Endothelial cell of umbilical vein (primary cell): ENCODE data around the gene RNPEPL1. TPM values are rescaled to one million over a fixed set of nuclear protein-coding genes. Genes with fewer than 3 reads are reported as not detected.

Source experiments
- BruUV-seq: library from RNA; stranded (reverse); fragments of 400-500 nt; replicated peaks from 2 replicates; lab custom pipeline; 2021; lab: Mats Ljungman, UMichigan
- CTCF ChIA-PET: fragments of 300-600, 350-600 bp; sonication (Branson Sonifier 250); formaldehyde crosslinking; loops from one replicate; lab custom pipeline; 2021; ENCODE audit warnings: antibody characterized with exemption, inconsistent platforms; lab: Charles Lee
- POLR2A ChIA-PET: fragments of 300-600, 350-600 bp; sonication (Branson Sonifier 250); formaldehyde crosslinking; loops from one replicate; lab custom pipeline; 2021; ENCODE audit warnings: antibody characterized with exemption, inconsistent platforms; lab: Charles Lee
- DNase-seq: peaks from one replicate; pipeline ENCODE4 v3.0.0-alpha.2; 2011; ENCODE audit warnings: low read depth, low spot score
- FAIRE-seq: peaks from 2 replicates; lab custom pipeline; 2011; peaks lifted over from hg19 to GRCh38; lab: Jason Lieb, UNC
- H2AFZ ChIP-seq: 2 replicates; pipeline ENCODE4 v1.6.0; 2012; ENCODE audit warnings: low read depth, low read length, control low read depth, inconsistent platforms
- H3K27ac ChIP-seq: 2 replicates; pipeline ENCODE4 v1.5.1; 2011; ENCODE audit warnings: low read depth, mild to moderate bottlenecking, control low read depth, low read length, moderate library complexity; ENCODE audit not compliant: insufficient read depth
- H3K27me3 ChIP-seq, 2 experiments: 2 replicates each; pipeline versions ENCODE4 v1.6.0 to v1.6.1; 2011; ENCODE audit warnings: low read length in 2 of 2, mixed read lengths in 1 of 2; ENCODE audit not compliant: control insufficient read depth in 2 of 2, insufficient read depth in 2 of 2
- H3K36me3 ChIP-seq, 2 experiments: 2 replicates in 1 of 2; 3 replicates in 1 of 2; pipeline ENCODE4 v1.5.1; 2011; ENCODE audit warnings: low read length in 2 of 2, mild to moderate bottlenecking in 1 of 2, moderate library complexity in 1 of 2; ENCODE audit not compliant: control insufficient read depth in 2 of 2, insufficient read depth in 2 of 2; ENCODE audit errors: extremely low read depth in 1 of 2
- H3K4me1 ChIP-seq: 3 replicates; pipeline ENCODE4 v1.5.1; 2011; ENCODE audit warnings: mild to moderate bottlenecking, low read length; ENCODE audit not compliant: control insufficient read depth, insufficient read depth; ENCODE audit errors: extremely low read depth
- H3K4me2 ChIP-seq: 2 replicates; pipeline ENCODE4 v1.6.1; 2011; ENCODE audit warnings: low read length, control low read depth, mixed read lengths; ENCODE audit not compliant: insufficient read depth
- H3K4me3 ChIP-seq, 3 experiments: fragments of 200-600 bp in 1 of 3; sonication (generic), shearing (Covaris generic) in 1 of 3; replicated peaks in 1 of 3; 2 replicates each; pipeline ENCODE4 v1.5.1; 2011 to 2016; ENCODE audit warnings: control low read depth in 3 of 3, low read length in 3 of 3, mild to moderate bottlenecking in 2 of 3, inconsistent platforms in 1 of 3, low read depth in 1 of 3, moderate library complexity in 1 of 3; ENCODE audit not compliant: insufficient read depth in 1 of 3
- H3K79me2 ChIP-seq: 2 replicates; pipeline ENCODE4 v1.6.0; 2012; ENCODE audit warnings: low read length, inconsistent platforms; ENCODE audit not compliant: control insufficient read depth, insufficient read depth
- H3K9ac ChIP-seq: replicated peaks from 2 replicates; pipeline ENCODE3; 2011; ENCODE audit warnings: low read length, control low read depth; ENCODE audit not compliant: insufficient read depth; ENCODE audit errors: extremely low read depth
- H3K9me1 ChIP-seq: replicated peaks from 3 replicates; pipeline ENCODE4 v1.6.0; 2011; ENCODE audit warnings: mild to moderate bottlenecking, low read length; ENCODE audit not compliant: control insufficient read depth, insufficient read depth; ENCODE audit errors: extremely low read depth
- H3K9me3 ChIP-seq: replicated peaks from 2 replicates; pipeline ENCODE4 v1.5.1; 2012; ENCODE audit warnings: low read length, inconsistent platforms; ENCODE audit not compliant: control insufficient read depth, insufficient read depth
- H4K20me1 ChIP-seq: replicated peaks from 2 replicates; pipeline ENCODE3; 2011; ENCODE audit warnings: mild to moderate bottlenecking, low read length; ENCODE audit not compliant: control insufficient read depth, insufficient read depth; ENCODE audit errors: extremely low read depth
- CTCF ChIP-seq, 2 donors: IDR thresholded peaks; 1 replicate in 1 of 2; 2 replicates in 1 of 2; pipeline ENCODE4 v1.5.1; 2011; ENCODE audit warnings: low read length in 2 of 2, mild to moderate bottlenecking in 2 of 2, moderate library complexity in 2 of 2, control low read depth in 1 of 2, inconsistent platforms in 1 of 2, low read depth in 1 of 2; ENCODE audit not compliant: insufficient read depth in 1 of 2; ENCODE audit errors: extremely low read depth in 1 of 2
- EZH2 ChIP-seq: IDR thresholded peaks from 2 replicates; pipeline ENCODE4 v1.6.1; 2012; ENCODE audit warnings: borderline replicate concordance, low read depth, mild to moderate bottlenecking, moderate library complexity, low read length, inconsistent platforms; ENCODE audit not compliant: severe bottlenecking
- FOS ChIP-seq: IDR thresholded peaks from 2 replicates; pipeline ENCODE4 v1.6.1; 2011; ENCODE audit warnings: mild to moderate bottlenecking, low read length, moderate library complexity, borderline replicate concordance; ENCODE audit not compliant: insufficient read depth
- GATA2 ChIP-seq: IDR thresholded peaks from 2 replicates; pipeline ENCODE4 v1.7.0; 2011; ENCODE audit warnings: low read depth, mild to moderate bottlenecking, moderate library complexity, mixed read lengths, low read length; ENCODE audit not compliant: insufficient read length, insufficient read depth
- JUN ChIP-seq: IDR thresholded peaks from 2 replicates; pipeline ENCODE4 v1.6.1; 2011; ENCODE audit warnings: borderline replicate concordance, low read depth; ENCODE audit not compliant: insufficient read length, insufficient read depth
- MYC ChIP-seq: IDR thresholded peaks from one replicate; pipeline ENCODE4 v1.6.1; 2011; ENCODE audit warnings: mild to moderate bottlenecking, low read depth, low read length
- POLR2A ChIP-seq: IDR thresholded peaks from 2 replicates; pipeline ENCODE4 v1.6.1; 2012; ENCODE audit warnings: low read depth, mild to moderate bottlenecking, control low read depth, low read length
- POLR2AphosphoS5 ChIP-seq: IDR thresholded peaks from 2 replicates; pipeline ENCODE4 v1.6.1; 2012; ENCODE audit warnings: low read depth, mild to moderate bottlenecking, control low read depth, low read length, moderate library complexity; ENCODE audit not compliant: insufficient read depth
- dilution Hi-C: fragments of 300-500 bp; cut with MboI; formaldehyde crosslinking; loops from one replicate; pipeline ENCODE4 v1.15.0; 2019; ENCODE audit warnings: low sequenced_read_pairs; ENCODE audit not compliant: extremely low pct_ligation_motif_present
- intact Hi-C: fragments of 100-400 bp; cut with micrococcal nuclease; formaldehyde crosslinking; loops from one replicate; pipeline ENCODE4 v1.10.0; 2022
- polyA plus RNA-seq, 4 experiments: library from polyadenylated mRNA; depleted of rRNA in 3 of 4; stranded (reverse) in 3 of 4; unstranded in 1 of 4; fragments of >200 nt; gene quantifications; 2 replicates each; pipeline versions ENCODE4 v1.2.1 to v1.2.3, GENCODE V29; 2011 to 2012; ENCODE audit warnings: missing spikeins in 1 of 4
- total RNA-seq: library from RNA; stranded (reverse); gene quantifications from 2 replicates; pipeline ENCODE4 v1.2.3, GENCODE V29; 2021
- TF ChIP-seq, protein P1 (sequence below): IDR thresholded peaks from 2 replicates; pipeline ENCODE4 v1.6.1; 2011; ENCODE audit not compliant: insufficient read depth, insufficient read length

RNPEPL1 gene
- total and polyA plus RNA-seq, 2 donors (not counting 3 experiments of a cell fraction or from before 2014, with no cell fraction given) = 35.8 to 67.1 TPM

- H3K4me2 ChIP-seq = no peak overlapping the region
Observed at GRCh38 chr2:240578488-240578887, 10.2 kb downstream of the RNPEPL1 start.

More at GRCh38 chr2:240578488-240578887, 10.2 kb downstream of the RNPEPL1 start:
- no peak for DNase-seq
- CTCF ChIA-PET = interaction anchor here (1.1 kb wide), 1 partner anchor 64 kb away, joined by 4 read pairs; no protein-coding TSS in a partner anchor
- no peak overlapping the region for H3K27ac ChIP-seq
- H4K20me1 ChIP-seq = no peaks in the 10 kb centered on the region
- no TSS peak for BruUV-seq
- no peak for FAIRE-seq
- POLR2A ChIA-PET = no interaction called here
- no peak overlapping the region for H2AFZ ChIP-seq
- H3K4me1 ChIP-seq = no peaks in the 10 kb centered on the region
- TF ChIP-seq GATA2 (no peak), JUN (no peak), EZH2 (no peak), POLR2A (no peak), FOS (no peak), MYC (no peak), POLR2AphosphoS5 (no peak), CTCF (IDR thresholded peaks at IDR 0.05; ENCODE audit: extremely low read depth in 1 of 2, insufficient read depth in 1 of 2, low read depth in 1 of 2, low read length in 2 of 2) (no peak)
- TF ChIP-seq, protein P1, sequence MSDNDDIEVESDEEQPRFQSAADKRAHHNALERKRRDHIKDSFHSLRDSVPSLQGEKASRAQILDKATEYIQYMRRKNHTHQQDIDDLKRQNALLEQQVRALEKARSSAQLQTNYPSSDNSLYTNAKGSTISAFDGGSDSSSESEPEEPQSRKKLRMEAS = no peak
- intact Hi-C loops (no loop called here), dilution Hi-C loops (no loop called here)
- H3K27me3 ChIP-seq = no peaks in the 10 kb centered on the region
- peaks cover 0 to 30% of the 10 kb centered on the region in 2 experiments for H3K36me3 ChIP-seq
- peaks cover 5% of the 10 kb centered on the region for H3K79me2 ChIP-seq
- no peak overlapping the region for H3K9ac ChIP-seq
- no peaks in the 10 kb centered on the region for H3K9me1 ChIP-seq
- no peaks in the 10 kb centered on the region for H3K9me3 ChIP-seq
- no peak overlapping the region for H3K4me3 ChIP-seq
